Upper lobe of right lung (tissue), 1 donor: ENCODE data around the gene WDR88. TPM values are rescaled to one million over a fixed set of nuclear protein-coding genes. Genes with fewer than 3 reads are reported as not detected.

Experiments used
- ATAC-seq: fragments of 200-7000 bp; cut with Tn5 transposase; one replicate; pipeline ENCODE4 v1.9.1; 2020; ENCODE audit warnings: mild to moderate bottlenecking, moderate library complexity
- DNase-seq: peaks from one replicate; pipeline ENCODE4 v3.0.0-alpha.2; 2020
- H3K27ac ChIP-seq: fragments of 200-600 bp; one replicate; pipeline ENCODE4 v1.8.0; 2022
- H3K27me3 ChIP-seq: fragments of 200-600 bp; one replicate; pipeline ENCODE4 v1.8.0; 2022; ENCODE audit warnings: mild to moderate bottlenecking
- H3K36me3 ChIP-seq: fragments of 200-600 bp; one replicate; pipeline ENCODE4 v1.8.0; 2022
- H3K4me1 ChIP-seq: fragments of 200-600 bp; one replicate; pipeline ENCODE4 v1.8.0; 2022
- H3K4me3 ChIP-seq: fragments of 200-600 bp; one replicate; pipeline ENCODE4 v1.8.0; 2022; ENCODE audit warnings: mild to moderate bottlenecking
- H3K9me3 ChIP-seq: fragments of 200-600 bp; one replicate; pipeline ENCODE4 v1.8.0; 2022
- CTCF ChIP-seq: fragments of 200-600 bp; IDR thresholded peaks from one replicate; pipeline ENCODE4 v1.8.0; 2022; ENCODE audit warnings: antibody characterized with exemption
- intact Hi-C: fragments of 100-400 bp; cut with DNase I; formaldehyde crosslinking; loops from one replicate; pipeline ENCODE4 v1.11.0; 2022
- total RNA-seq: library from RNA; stranded (reverse); fragmentation: NEBNext Ultra II Directional; extraction: Animal tissue kit (Norgen Biotek cat#: 25700); gene quantifications from one replicate; pipeline ENCODE4 v1.2.1, GENCODE V29; 2021
- donor health status: DM: no; HTN: yes; CAD: no; lungs with severe emphysema.

Gene WDR88
- total RNA-seq, 1 donor from 2014 or later, result not detected

- ATAC-seq, result no peak
Measured at GRCh38 chr19:33202546-33203507, 70.9 kb downstream of the WDR88 start.

GRCh38 chr19:33203529-33203928 is 71.6 kb downstream of the WDR88 start:
- TF ChIP-seq CTCF, result no peak
- Histone ChIP-seq H3K9me3 (no peaks in the 10 kb centered on the region), H3K27me3 (no peaks in the 10 kb centered on the region), H3K4me3 (no peak overlapping the region), H3K27ac (no peak overlapping the region), H3K36me3 (no peaks in the 10 kb centered on the region), H3K4me1 (no peaks in the 10 kb centered on the region)
- DNase-seq (no peak), ATAC-seq (no peak)
- intact Hi-C loops, result no loop called here

More at GRCh38 chr19:33202546-33203507, 70.9 kb downstream of the WDR88 start:
- Histone ChIP-seq H3K4me1 (no peaks in the 10 kb centered on the region), H3K27me3 (no peaks in the 10 kb centered on the region), H3K36me3 (no peaks in the 10 kb centered on the region), H3K9me3 (no peaks in the 10 kb centered on the region), H3K4me3 (no peak overlapping the region), H3K27ac (no peak overlapping the region)
- DNase-seq, result no peak
- no peak for TF ChIP-seq CTCF
- intact Hi-C loops, result no loop called here

GRCh38 chr19:33204136-33204973 is 72.4 kb downstream of the WDR88 start:
- no peak for DNase-seq

GRCh38 chr19:33205110-33205509 is 73.2 kb downstream of the WDR88 start:
- H3K36me3 ChIP-seq, result no peaks in the 10 kb centered on the region
- no peak for DNase-seq
- no peak overlapping the region for H3K4me3 ChIP-seq
- ATAC-seq, result no peak
- intact Hi-C loops, result no loop called here
- no peaks in the 10 kb centered on the region for H3K27me3 ChIP-seq
- H3K4me1 ChIP-seq, result no peaks in the 10 kb centered on the region
- no peaks in the 10 kb centered on the region for H3K9me3 ChIP-seq
- no peak for TF ChIP-seq CTCF
- no peak overlapping the region for H3K27ac ChIP-seq

More at GRCh38 chr19:33204136-33204973, 72.4 kb downstream of the WDR88 start:
- H3K27me3 ChIP-seq, result no peaks in the 10 kb centered on the region
- no peaks in the 10 kb centered on the region for H3K9me3 ChIP-seq
- H3K27ac ChIP-seq, result no peak overlapping the region
- no peaks in the 10 kb centered on the region for H3K36me3 ChIP-seq
- intact Hi-C loops, result no loop called here
- no peak overlapping the region for H3K4me3 ChIP-seq
- TF ChIP-seq CTCF, result no peak
- no peak for ATAC-seq
- no peaks in the 10 kb centered on the region for H3K4me1 ChIP-seq

- TF ChIP-seq CTCF, result no peak
- DNase-seq (no peak), ATAC-seq (no peak)
- Histone ChIP-seq H3K27me3 (no peaks in the 10 kb centered on the region), H3K4me3 (no peak overlapping the region), H3K9me3 (no peaks in the 10 kb centered on the region), H3K36me3 (no peaks in the 10 kb centered on the region), H3K27ac (no peak overlapping the region), H3K4me1 (no peaks in the 10 kb centered on the region)
- intact Hi-C loops, result no loop called here
Measured at GRCh38 chr19:33205531-33206260, 73.8 kb downstream of the WDR88 start.
